Keratinocyte (primary cell): ENCODE results near the gene BSCL2. TPM values are rescaled to one million over a fixed set of nuclear protein-coding genes. Genes with fewer than 3 reads are reported as not detected.
A peak's percentile ranks its signal among the peaks of the same experiment; 100 is the strongest.

Experiments
- DNase-seq: peaks from one replicate; pipeline ENCODE4 v3.0.0-alpha.2; 2011; ENCODE audit warnings: low read depth, missing footprints, low spot score
- FAIRE-seq: peaks from 2 replicates; lab custom pipeline; 2011; peaks lifted over from hg19 to GRCh38; lab: Jason Lieb, UNC
- H2AFZ ChIP-seq: 2 replicates; pipeline ENCODE4 v1.6.0; 2012; ENCODE audit warnings: low read length, control low read depth, inconsistent platforms; ENCODE audit not compliant: control insufficient read depth
- H3K27ac ChIP-seq: 2 replicates; pipeline ENCODE4 v1.5.1; 2011; ENCODE audit warnings: low read length; ENCODE audit not compliant: control insufficient read depth, insufficient read depth
- H3K27me3 ChIP-seq: 3 replicates; pipeline ENCODE4 v1.6.0; 2011; ENCODE audit warnings: low read length; ENCODE audit not compliant: control insufficient read depth, insufficient read depth; ENCODE audit errors: extremely low read depth
- H3K36me3 ChIP-seq, 2 experiments: 2 replicates in 1 of 2; 3 replicates in 1 of 2; pipeline ENCODE4 v1.5.1; 2011; ENCODE audit warnings: low read length in 2 of 2, mild to moderate bottlenecking in 1 of 2; ENCODE audit not compliant: control insufficient read depth in 2 of 2, insufficient read depth in 2 of 2; ENCODE audit errors: extremely low read depth in 1 of 2
- H3K4me1 ChIP-seq: 3 replicates; pipeline ENCODE4 v1.5.1; 2011; ENCODE audit warnings: low read length; ENCODE audit not compliant: control insufficient read depth, insufficient read depth; ENCODE audit errors: extremely low read depth
- H3K4me2 ChIP-seq: 3 replicates; pipeline ENCODE4 v1.6.0; 2011; ENCODE audit warnings: low read depth, low read length; ENCODE audit not compliant: control insufficient read depth, insufficient read depth; ENCODE audit errors: extremely low read depth
- H3K4me3 ChIP-seq, 3 experiments: fragments of 200-600 bp in 1 of 3; sonication (generic) in 1 of 3; 2 replicates in 2 of 3; 3 replicates in 1 of 3; pipeline ENCODE4 v1.5.1; 2011 to 2016; ENCODE audit warnings: low read length in 3 of 3, mild to moderate bottlenecking in 3 of 3, control low read depth in 2 of 3, inconsistent platforms in 1 of 3, low read depth in 1 of 3, mixed read lengths in 1 of 3, mixed run types in 1 of 3, moderate library complexity in 1 of 3; ENCODE audit not compliant: control insufficient read depth in 2 of 3, insufficient read depth in 2 of 3; ENCODE audit errors: extremely low read depth in 1 of 3
- H3K79me2 ChIP-seq: 2 replicates; pipeline ENCODE4 v1.6.0; 2012; ENCODE audit warnings: low read length; ENCODE audit not compliant: control insufficient read depth, insufficient read depth
- H3K9ac ChIP-seq: 3 replicates; pipeline ENCODE4 v1.6.0; 2011; ENCODE audit warnings: low read length; ENCODE audit not compliant: control insufficient read depth, insufficient read depth; ENCODE audit errors: extremely low read depth
- H3K9me1 ChIP-seq: 3 replicates; pipeline ENCODE4 v1.6.0; 2011; ENCODE audit warnings: low read length; ENCODE audit not compliant: control insufficient read depth, insufficient read depth; ENCODE audit errors: extremely low read depth
- H3K9me3 ChIP-seq: 2 replicates; pipeline ENCODE4 v1.5.1; 2012; ENCODE audit warnings: low read depth, low read length; ENCODE audit not compliant: control insufficient read depth
- H4K20me1 ChIP-seq: 3 replicates; pipeline ENCODE4 v1.6.0; 2011; ENCODE audit warnings: low read length; ENCODE audit not compliant: control insufficient read depth, insufficient read depth; ENCODE audit errors: extremely low read depth
- CTCF ChIP-seq, 3 experiments: IDR thresholded peaks in 1 of 3; conservative IDR thresholded peaks in 1 of 3; optimal IDR thresholded peaks in 1 of 3; 2 replicates in 2 of 3; 3 replicates in 1 of 3; pipeline versions ENCODE3 to v1.5.1; 2011; ENCODE audit warnings: low read length in 3 of 3, mild to moderate bottlenecking in 3 of 3, moderate library complexity in 2 of 3, control low read depth in 1 of 3, inconsistent platforms in 1 of 3; ENCODE audit not compliant: insufficient read depth in 2 of 3; ENCODE audit errors: extremely low read depth in 1 of 3
- EZH2 ChIP-seq: IDR thresholded peaks from one replicate; pipeline ENCODE4 v1.6.1; 2012; ENCODE audit warnings: inconsistent platforms, mild to moderate bottlenecking, low read length, moderate library complexity
- dilution Hi-C: fragments of 300-500 bp; cut with MboI; formaldehyde crosslinking; loops from one replicate; pipeline ENCODE4 v1.7.0; 2020; ENCODE audit warnings: low sequenced_read_pairs; ENCODE audit not compliant: extremely low pct_ligation_motif_present
- polyA plus RNA-seq, 5 experiments: library from polyadenylated mRNA; depleted of rRNA in 3 of 5; stranded (reverse) in 3 of 5; stranded (forward) in 1 of 5; unstranded in 1 of 5; fragments of >200 nt; gene quantifications; 1 replicate in 1 of 5; 2 replicates in 3 of 5; 3 replicates in 1 of 5; pipeline versions ENCODE4 v1.2.1 to v1.2.3, GENCODE V29; 2011 to 2012; ENCODE audit warnings: missing spikeins in 2 of 5, low read depth in 1 of 5, low replicate concordance in 1 of 5

The BSCL2 gene
- polyA plus RNA-seq, 1 donor (not counting 4 experiments of a cell fraction or from before 2014, with no cell fraction given), result 21.9 TPM

DNA sequence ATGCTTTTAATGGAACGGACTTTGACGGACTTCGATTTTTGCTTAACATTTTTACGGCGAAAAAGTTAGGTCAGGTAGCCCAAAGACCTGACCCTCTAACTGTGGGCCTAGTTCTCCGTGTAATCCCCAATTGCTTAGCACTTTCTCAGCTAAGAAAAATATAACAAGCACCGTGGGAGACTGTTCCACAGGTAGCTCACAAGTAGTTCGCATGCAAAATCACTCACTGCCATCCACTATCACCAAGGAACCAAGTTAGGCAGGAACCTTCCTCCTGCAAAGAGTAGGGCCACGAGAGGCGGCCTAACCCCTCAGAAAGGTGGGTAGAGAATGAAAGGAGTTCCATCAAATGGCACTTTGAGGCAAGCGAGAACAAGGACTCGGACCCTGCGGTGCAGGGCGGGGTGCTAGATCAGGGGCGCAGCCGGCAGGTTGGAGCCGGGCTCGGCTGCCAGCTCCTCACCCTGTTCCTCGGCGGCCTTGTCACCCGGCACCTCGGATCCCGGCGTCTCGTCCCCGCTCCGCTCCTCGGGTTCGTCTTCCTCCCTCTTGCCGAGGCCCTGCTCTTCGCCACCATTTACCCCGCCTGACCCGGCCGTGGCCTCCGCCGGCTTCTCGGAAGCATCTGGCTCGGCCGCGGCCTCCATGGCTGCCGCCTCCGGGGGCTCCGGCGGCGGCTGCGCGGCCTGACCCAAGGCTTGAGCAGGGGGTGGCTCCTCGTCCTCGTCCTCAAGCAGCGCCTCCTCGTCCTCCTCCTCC lies 19.1 kb upstream of the BSCL2 start:
- dilution Hi-C loops, result no loop called here
- H2AFZ ChIP-seq, result no peak overlapping the region
- H3K36me3 ChIP-seq, result peaks cover 20 to 31% of the 10 kb centered on the region in 2 experiments
- H3K9me3 ChIP-seq, result no peaks in the 10 kb centered on the region
- peak overlapping the region; percentile 98 for H3K4me2 ChIP-seq
- peaks cover 26% of the 10 kb centered on the region for H3K4me1 ChIP-seq
- H3K79me2 ChIP-seq, result peaks cover 78% of the 10 kb centered on the region
- DNase-seq, result no peak
- no peaks in the 10 kb centered on the region for H3K9me1 ChIP-seq
- peaks cover 4% of the 10 kb centered on the region for H4K20me1 ChIP-seq
- peak overlapping the region; percentile 69 to 99 (median 80) for H3K4me3 ChIP-seq
- FAIRE-seq, result no peak
- TF ChIP-seq EZH2, result no peak
- TF ChIP-seq CTCF (optimal IDR thresholded peaks at IDR 0.05 in 1 of 3, IDR thresholded peaks at IDR 0.05 in 1 of 3, conservative IDR thresholded peaks at IDR 0.05 in 1 of 3; ENCODE audit: extremely low read depth in 1 of 3, insufficient read depth in 2 of 3, low read length in 3 of 3), result no peak
- peak overlapping the region; percentile 87 for H3K27ac ChIP-seq
- H3K27me3 ChIP-seq, result no peaks in the 10 kb centered on the region
- H3K9ac ChIP-seq, result peak overlapping the region; percentile 94

GRCh38 chr11:62725646-62726045 lies 18.4 kb upstream of the BSCL2 start:
- H3K4me2 ChIP-seq, result peak overlapping the region; percentile 98
- peaks cover 22% of the 10 kb centered on the region for H3K4me1 ChIP-seq
- no peak overlapping the region for H2AFZ ChIP-seq
- H3K4me3 ChIP-seq, result peak overlapping the region; percentile 69 to 99 (median 80)
- no peak for DNase-seq
- H4K20me1 ChIP-seq, result peaks cover 4% of the 10 kb centered on the region
- TF ChIP-seq CTCF (optimal IDR thresholded peaks at IDR 0.05 in 1 of 3, IDR thresholded peaks at IDR 0.05 in 1 of 3, conservative IDR thresholded peaks at IDR 0.05 in 1 of 3; ENCODE audit: extremely low read depth in 1 of 3, insufficient read depth in 2 of 3, low read length in 3 of 3) (no peak), EZH2 (no peak)
- dilution Hi-C loops, result no loop called here
- FAIRE-seq, result no peak
- peaks cover 21 to 30% of the 10 kb centered on the region in 2 experiments for H3K36me3 ChIP-seq
- H3K27ac ChIP-seq, result peak overlapping the region; percentile 87
- H3K79me2 ChIP-seq, result peaks cover 76% of the 10 kb centered on the region
- peak overlapping the region; percentile 94 for H3K9ac ChIP-seq
- H3K27me3 ChIP-seq, result no peaks in the 10 kb centered on the region
- H3K9me1 ChIP-seq, result no peaks in the 10 kb centered on the region
- no peaks in the 10 kb centered on the region for H3K9me3 ChIP-seq
